GM18508 (cell line): ENCODE measurements around the gene RALGAPB.
"Not testable (repeated sequence)": the region's sequence is repeated elsewhere in the genome, so short reads cannot be mapped to it uniquely, and the experiment has no call there.

Experiments
- ATAC-seq: cut with Tn5 transposase; IDR thresholded peaks from one replicate; pipeline ENCODE4 v1.9.1; 2021; ENCODE audit warnings: moderate number of reproducible peaks; ENCODE audit not compliant: insufficient read depth, unreplicated experiment

RALGAPB gene

DNA sequence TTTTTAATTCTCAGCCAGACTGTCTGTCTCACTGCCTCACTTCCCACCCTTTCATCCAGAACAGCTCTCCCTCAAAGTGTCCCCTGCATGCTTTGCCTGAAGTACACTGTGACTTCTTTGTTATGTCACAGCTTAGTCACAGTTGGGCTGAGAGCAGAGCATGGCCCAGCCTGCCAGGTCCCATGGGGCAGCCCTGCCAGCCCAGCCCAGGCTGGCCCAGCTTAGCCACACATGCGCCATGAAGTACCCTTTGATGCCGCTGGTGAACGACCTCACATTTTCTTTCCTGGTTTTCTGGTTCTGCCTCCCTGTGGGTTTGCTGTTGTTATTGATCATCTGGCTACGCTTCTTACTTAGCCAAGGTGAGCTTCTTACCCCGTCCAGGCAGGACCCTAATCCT lies 108.4 kb downstream of the RALGAPB start, which contains the start of gene ADIG:
Gene ADIG, plus strand, starts transcription at position 185 of the 400 bp plus-strand sequence. Its CDS starts 54 bp downstream, at position 239.
- ATAC-seq, result no peak

- ATAC-seq, result no peak
These were observed 109.3 kb downstream of the RALGAPB start for GRCh38 chr20:38581830-38582358.

GRCh38 chr20:38583306-38583705 lies 110.7 kb downstream of the RALGAPB start:
- ATAC-seq, result no peak

DNA sequence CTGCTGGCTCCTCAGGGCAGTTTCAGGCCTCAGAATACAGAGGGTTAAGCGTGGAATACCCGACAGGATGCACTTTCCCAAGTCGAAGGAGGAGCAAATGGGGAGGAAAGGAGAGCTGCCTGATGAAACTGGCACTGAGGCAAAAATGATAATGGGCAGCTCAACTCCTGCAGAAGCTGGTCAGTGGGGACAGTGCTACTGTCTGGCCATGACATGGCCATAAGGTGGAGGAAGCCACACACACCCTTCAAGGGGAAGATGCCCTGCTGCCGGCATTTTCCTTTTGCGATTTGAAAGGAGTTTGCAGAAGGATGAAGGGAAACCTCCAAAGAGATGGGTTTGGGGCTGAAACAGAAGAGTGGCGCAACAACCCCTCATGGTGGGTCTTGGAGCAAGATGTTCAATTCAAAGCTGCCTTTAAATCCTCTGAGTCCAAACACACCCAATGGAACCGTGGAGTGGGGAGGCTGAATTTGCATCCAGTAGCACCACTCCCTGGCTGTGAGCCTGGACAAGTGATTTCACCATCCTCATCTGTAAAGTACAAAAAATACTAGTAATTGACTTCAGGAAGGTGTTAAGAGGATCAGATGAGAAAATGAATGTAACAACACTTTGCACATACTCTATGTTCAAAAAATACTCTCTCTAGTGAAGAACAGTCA lies 111.6 kb downstream of the RALGAPB start:
- ATAC-seq, result no peak

- no peak for ATAC-seq
These were observed 112.9 kb downstream of the RALGAPB start for GRCh38 chr20:38585404-38586180.

DNA sequence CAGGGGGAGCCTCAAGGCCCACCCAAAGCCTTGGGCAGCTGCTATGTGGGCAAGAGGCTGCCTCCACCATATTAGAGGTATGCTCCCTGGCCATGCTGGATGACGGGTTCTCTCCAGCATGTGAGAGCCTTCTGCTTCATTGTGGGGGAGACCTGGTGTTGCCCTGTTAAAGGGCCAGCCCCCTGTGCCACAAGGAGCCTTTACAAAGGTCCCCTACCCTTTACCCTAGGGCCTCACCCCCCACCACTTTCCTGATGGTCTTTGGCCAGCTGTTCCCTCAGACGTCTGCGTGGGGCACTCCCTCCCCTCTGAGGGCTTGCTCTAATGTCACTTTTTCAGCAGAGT lies 113.5 kb downstream of the RALGAPB start:
- ATAC-seq, result no peak

DNA sequence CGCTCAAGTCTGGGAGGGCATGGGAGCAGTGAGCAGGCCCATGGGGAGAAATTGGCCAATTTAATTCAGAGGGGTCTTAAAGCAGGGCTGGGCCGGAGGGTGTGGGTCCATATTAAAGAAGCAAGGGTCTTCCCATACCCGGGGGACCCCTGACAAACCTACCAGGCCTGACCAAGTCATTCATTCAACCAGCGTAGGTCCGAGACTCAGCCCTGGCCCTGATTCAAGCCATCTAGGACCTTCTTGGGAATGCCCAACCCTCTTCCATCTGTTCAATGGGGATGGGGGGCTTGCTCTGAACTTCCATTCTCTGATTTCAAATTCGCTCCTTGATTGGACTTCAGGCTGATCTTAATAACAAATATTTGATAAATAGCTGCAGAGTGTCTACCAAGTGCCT lies 115.7 kb downstream of the RALGAPB start:
- no peak for ATAC-seq

DNA sequence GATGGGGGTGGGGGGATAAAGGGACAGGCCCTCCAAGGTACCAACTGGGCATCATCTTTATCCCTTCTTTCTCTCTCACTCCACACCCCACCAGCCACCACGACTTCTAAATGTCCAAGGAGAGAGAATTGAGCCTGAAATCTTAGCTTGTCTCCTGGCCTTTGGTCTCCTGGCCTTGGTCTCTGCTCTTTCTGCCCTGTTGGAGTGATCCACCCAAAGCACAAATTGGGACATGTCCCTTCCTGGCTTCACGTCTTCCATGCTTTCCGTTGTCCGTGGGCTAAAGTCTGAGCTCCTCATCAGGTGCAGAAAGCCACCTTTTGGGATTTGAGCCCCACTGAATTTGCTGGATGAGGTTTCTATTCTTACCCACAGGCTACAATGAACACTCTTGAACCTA lies 116.7 kb downstream of the RALGAPB start:
- no peak for ATAC-seq

GRCh38 chr20:38589967-38590675 lies 117.5 kb downstream of the RALGAPB start:
- ATAC-seq, result no peak

DNA sequence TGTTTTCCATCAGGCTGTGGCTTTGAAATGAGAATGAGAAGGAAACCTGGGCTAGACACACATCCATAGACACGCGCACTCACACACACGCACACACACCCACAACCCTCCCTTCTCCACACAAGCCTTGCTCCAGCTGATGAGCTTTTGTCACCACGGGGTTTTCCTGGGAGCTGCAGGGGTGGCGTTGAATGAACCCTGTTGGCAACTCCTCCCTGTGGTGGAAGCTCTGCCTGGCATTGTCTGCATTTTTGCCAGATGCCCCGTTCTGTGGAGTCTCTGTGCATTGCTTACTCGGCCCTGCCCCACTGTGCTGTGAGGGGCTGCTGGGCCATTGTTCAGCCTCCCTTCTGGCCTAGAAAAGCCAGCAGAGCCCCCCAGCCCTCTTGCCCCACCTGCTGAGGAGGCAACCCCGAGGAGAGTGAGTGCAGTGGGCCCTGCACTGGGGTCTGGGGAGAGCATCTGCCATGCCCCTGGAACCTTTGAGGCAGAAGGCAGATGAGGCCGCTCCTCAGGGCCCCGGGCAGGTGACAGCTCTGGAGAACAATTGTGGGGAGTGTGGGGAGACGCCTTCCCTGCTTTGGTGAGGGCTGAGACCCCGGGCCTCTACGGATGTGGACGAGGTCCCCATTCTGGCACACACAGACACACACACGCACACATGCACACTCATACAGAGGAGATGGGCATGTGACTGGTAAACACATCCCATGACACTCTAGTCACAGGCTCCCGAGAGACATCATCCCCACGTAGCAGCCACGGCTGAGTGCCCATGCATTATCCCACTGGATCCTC lies 118.2 kb downstream of the RALGAPB start:
- ATAC-seq, result no peak

DNA sequence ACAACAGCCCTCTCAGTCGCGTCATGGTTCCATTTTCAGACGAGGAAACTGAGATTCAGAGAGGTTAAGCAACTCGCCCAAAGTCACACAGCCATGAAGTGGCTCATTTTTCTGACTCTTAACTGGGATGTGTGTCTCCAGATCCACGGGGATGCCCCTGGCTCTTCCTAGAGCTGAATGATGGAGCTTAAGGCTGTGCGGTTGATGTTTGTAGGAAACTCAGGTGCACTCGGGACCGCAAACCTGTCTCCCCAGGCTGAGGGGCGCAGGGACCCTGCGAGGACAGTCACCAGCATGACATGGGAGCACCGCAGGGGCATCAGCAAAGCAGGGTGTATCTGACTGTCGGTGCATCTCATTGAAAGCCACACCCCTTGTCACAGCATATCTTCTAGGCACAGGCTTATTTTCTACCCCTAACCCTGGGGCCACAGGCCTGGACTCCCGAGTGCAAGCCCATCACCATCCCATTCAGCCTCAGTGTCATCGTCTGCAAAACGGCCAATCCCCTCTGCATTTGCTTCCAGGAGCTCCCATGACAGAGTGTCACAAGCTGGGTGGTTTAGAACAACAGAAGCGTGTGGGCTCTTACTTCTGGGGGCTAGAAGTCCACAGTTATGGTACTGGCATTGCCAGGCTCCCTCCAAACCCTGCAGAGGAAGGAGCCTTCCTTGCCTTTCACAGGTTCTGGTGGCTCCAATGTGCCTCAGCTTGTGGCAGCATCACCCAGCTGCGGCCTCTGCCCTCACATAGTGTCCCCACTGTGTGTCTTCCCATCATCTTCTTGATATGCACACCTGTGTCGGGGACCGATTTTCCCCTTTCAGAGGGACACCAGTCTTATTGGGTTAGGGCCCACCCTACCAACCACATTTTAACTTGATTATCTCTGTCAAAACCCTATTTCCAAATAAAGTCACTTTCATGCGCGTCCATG lies 119.1 kb downstream of the RALGAPB start:
- ATAC-seq, result no peak

DNA sequence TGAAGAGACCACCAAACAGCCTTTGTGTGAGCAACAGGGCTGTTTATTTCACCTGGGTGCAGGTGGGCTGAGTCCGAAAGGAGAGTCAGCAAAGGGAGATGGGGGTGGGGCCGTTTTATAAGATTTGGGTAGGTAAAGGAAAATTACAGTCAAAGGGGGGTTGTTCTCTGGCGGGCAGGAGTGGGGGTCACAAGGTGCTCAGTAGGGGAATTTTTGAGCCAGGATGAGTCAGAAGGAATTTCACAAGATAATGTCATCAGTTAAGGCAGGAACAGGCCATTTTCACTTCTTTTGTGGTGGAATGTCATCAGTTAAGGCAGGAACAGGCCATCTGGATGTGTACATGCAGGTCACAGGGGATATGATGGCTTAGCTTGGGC lies 119.8 kb downstream of the RALGAPB start:
- ATAC-seq, result not testable (repeated sequence)

- not testable (repeated sequence) for ATAC-seq
These were observed 121.6 kb downstream of the RALGAPB start for GRCh38 chr20:38594281-38594680.

DNA sequence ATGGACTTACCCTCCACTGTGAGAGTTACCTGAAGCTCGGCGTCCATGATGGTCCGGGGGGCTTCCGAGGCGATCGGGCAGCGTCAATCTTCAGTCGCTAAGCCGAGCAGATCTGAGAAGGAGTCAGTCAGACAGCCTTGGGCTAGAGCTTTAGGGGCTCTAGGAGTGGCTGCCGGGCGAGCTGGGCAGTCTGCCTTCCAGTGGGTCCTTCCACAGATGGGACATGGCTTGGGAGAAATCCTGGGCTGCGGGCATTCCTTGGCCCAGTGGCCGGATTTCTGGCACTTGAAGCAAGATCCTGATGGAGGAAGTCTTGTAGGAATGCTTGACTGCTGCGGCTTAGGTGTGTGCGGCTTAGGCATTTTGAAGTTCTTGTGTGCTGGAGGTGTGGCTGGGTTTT lies 123.2 kb downstream of the RALGAPB start:
- ATAC-seq, result not testable (repeated sequence)

DNA sequence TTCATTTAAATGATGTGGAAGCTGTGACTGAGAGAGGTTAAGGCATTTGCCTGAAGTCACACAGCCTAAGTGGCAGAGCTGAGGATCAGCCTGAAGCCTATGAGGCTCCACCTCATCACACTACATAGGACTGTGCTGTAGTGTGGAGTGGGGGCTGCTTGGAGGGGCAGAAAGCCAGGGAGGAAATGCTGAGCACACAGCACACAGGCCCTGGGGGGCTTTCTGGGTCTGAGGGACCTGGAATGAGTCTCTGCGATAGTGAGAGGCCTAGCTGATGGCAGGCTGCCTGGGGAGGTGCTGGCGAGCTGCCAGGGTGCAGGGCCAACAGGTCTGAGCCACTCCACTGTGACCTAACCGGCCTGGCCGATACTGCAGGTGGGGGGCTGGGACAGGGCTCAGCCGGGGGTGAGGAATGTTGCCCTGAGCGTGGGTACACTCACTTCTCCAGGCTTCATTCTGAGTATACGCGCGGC lies 126.8 kb downstream of the RALGAPB start:
- no peak for ATAC-seq

GRCh38 chr20:38600057-38600456 lies 127.4 kb downstream of the RALGAPB start:
- no peak for ATAC-seq

GRCh38 chr20:38601216-38602184 lies 128.9 kb downstream of the RALGAPB start, which contains the start of gene ARHGAP40:
TSS of gene ARHGAP40 (plus strand) at chr20:38601809.
- ATAC-seq, result no peak

DNA sequence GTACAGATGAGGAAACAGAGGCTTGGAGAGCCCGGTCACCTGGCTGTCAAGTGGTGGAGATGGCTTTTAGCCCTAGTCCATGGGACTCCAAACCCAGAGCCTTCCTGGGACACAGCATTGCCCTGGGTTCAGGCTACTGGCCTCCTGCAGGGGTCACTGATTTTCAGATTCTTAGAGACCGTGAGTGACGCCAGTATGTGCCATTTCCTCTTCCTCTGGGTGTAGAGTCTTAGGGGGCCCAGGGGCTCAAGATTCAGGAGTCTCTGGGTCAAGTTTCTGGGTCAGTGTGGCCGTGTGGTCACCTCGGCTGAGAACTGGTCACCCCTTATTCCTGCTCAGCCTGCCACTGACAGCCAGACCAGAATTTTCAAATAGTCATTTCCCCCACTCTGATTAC lies 129.5 kb downstream of the RALGAPB start:
- no peak for ATAC-seq
